ENCODE results near the gene BTBD16. TPM values are rescaled to one million over a fixed set of nuclear protein-coding genes. Genes with fewer than 3 reads are reported as not detected.

Gene BTBD16
- total and polyA plus RNA-seq, 2 of the 13 experiments (the other 11 are each of a cell fraction or from before 2014, with no cell fraction given), result 5.0 to 11.9 TPM

DNA sequence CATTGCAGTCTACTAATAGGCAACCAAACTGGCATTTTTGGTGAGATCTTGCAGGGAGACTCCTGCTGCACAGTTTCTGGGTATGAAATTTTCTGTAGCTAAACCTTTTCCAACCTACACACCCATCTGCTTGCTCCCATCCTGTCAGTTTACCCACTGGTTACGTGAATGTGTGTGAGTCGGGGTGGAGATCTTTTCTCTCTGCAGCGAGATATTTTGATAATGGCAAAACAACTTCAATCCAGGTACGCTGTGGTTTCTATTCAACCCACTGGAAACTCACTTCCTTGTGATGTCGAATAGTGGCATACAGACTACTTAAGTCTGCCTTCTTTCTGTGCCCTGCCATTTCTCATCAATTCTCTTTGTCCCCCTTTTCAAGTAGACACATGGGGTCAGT lies 107.9 kb downstream of the BTBD16 start (continued):
- no peak for TF ChIP-seq ZNF326 (CRISPR knock-in tag; IDR thresholded peaks at IDR 0.05; ENCODE audit: borderline replicate concordance)
- no peak for TF ChIP-seq ZMYM2 (CRISPR knock-in tag; IDR thresholded peaks at IDR 0.05)
- TF ChIP-seq, protein P1, sequence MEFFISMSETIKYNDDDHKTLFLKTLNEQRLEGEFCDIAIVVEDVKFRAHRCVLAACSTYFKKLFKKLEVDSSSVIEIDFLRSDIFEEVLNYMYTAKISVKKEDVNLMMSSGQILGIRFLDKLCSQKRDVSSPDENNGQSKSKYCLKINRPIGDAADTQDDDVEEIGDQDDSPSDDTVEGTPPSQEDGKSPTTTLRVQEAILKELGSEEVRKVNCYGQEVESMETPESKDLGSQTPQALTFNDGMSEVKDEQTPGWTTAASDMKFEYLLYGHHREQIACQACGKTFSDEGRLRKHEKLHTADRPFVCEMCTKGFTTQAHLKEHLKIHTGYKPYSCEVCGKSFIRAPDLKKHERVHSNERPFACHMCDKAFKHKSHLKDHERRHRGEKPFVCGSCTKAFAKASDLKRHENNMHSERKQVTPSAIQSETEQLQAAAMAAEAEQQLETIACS (CRISPR knock-in tag; IDR thresholded peaks at IDR 0.05), result no peak
- TF ChIP-seq, protein P2, sequence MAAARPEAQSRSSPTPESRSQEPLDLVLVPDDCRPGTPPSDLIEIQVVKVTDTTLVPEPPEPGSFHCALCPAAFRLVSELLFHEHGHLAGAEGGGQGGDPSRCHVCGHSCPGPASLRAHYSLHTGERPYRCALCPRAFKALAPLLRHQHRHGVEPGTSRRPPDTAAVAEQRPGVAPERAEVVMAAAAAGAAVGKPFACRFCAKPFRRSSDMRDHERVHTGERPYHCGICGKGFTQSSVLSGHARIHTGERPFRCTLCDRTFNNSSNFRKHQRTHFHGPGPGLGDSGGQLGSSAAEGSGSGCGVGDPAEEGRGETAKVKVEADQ (CRISPR knock-in tag; IDR thresholded peaks at IDR 0.05; ENCODE audit: borderline replicate concordance), result no peak
- TF ChIP-seq SP4 (CRISPR knock-in tag; IDR thresholded peaks at IDR 0.05), result no peak
- TF ChIP-seq MXI1 (IDR thresholded peaks at IDR 0.05; ENCODE audit: borderline replicate concordance, low read depth, low read length), result no peak
- TF ChIP-seq ZNF460 (CRISPR knock-in tag; IDR thresholded peaks at IDR 0.05; ENCODE audit: borderline replicate concordance), result no peak
- TF ChIP-seq HOXA3 (CRISPR knock-in tag; IDR thresholded peaks at IDR 0.05), result no peak
- no peak for TF ChIP-seq ZIK1 (CRISPR knock-in tag; IDR thresholded peaks at IDR 0.05; ENCODE audit: borderline replicate concordance, low read depth)
- no peak for TF ChIP-seq KMT2B (CRISPR knock-in tag; IDR thresholded peaks at IDR 0.05)

DNA sequence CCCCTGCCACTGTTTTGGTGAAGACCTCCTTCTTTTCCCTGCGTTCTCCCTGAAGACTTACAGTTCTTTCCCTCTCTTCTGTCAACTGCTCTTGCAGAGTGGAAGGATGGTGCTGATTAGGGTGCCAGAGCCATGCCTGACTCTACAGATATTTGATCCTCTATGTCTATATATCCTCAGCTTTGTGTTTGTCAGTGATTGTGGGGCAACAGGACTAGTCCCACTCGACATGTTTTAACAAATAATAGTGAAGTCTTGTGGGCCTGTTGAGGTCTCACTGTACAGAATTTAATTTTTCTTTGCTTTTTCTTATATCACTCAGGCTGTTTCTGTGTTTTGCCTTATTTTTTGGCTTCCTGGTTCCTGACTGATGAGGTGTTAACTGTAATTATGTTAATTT lies 108.4 kb downstream of the BTBD16 start:
- no TSS peak for BruUV-seq (replicated peaks)
- peaks cover 1 to 8% of the 10 kb centered on the region in 2 experiments; a peak in 3 of 5 replicates for H3K36me3 ChIP-seq (replicated peaks in 1 of 2; ENCODE audit: control insufficient read depth in 1 of 2, insufficient read depth in 2 of 2, low read length in 2 of 2)
- ChIA-PET CTCF (ENCODE audit: low intra/inter-chr PET ratio, low total read pairs) (no interaction called here), POLR2A (no interaction called here)
- H3K4me3 ChIP-seq (replicated peaks in 1 of 3; ENCODE audit: insufficient read depth in 1 of 3, low read depth in 2 of 3, low read length in 3 of 3), result no peak overlapping the region
- 0 out of 2 replicates have a peak, but pooled peaks cover 11% of the 10 kb centered on the region for H4K20me1 ChIP-seq (ENCODE audit: insufficient read depth, low read length)
- ATAC-seq (no peak), DNase-seq (ENCODE audit: low spot score) (no peak), FAIRE-seq (no peak)
- no peak overlapping the region for H3K9ac ChIP-seq (ENCODE audit: insufficient read depth, low read depth, low read length)
- H3K4me1 ChIP-seq (ENCODE audit: insufficient read depth, low read length), result peaks cover 59% of the 10 kb centered on the region
- WGBS (ENCODE audit: low lambda C conversion rate), result 98% methylated on average over 2 of the region's 2 CpGs
- no peak overlapping the region for H2AFZ ChIP-seq (ENCODE audit: low read length)
- intact Hi-C loops (cut with micrococcal nuclease; ENCODE audit: unreplicated experiment) (no loop called here), in situ Hi-C loops (cut with HindIII; ENCODE audit: extremely low pct_ligation_motif_present, low pct_unique_long_range_greater_than_20kb) (no loop called here)
- H3K27me3 ChIP-seq (ENCODE audit: control insufficient read depth in 1 of 2, insufficient read depth in 2 of 2, low read length in 2 of 2), result no peaks in the 10 kb centered on the region
- peaks cover 93% of the 10 kb centered on the region for H3K79me2 ChIP-seq (ENCODE audit: insufficient read depth, low read length)
- no peaks in the 10 kb centered on the region for H3K9me3 ChIP-seq (ENCODE audit: low read length)
- no peak overlapping the region for H3K27ac ChIP-seq (ENCODE audit: extremely low read length, insufficient read depth, low read length)
- 0 out of 2 replicates have a peak overlapping the region, but pooled peaks have one; percentile 6 for H3K4me2 ChIP-seq (ENCODE audit: low read depth, low read length)
- TF ChIP-seq ZNF761 (CRISPR knock-in tag; conservative IDR thresholded peaks at IDR 0.05) (0 out of 2 replicates have a peak, but pooled peaks have one; percentile 71), HOXA5 (CRISPR knock-in tag; IDR thresholded peaks at IDR 0.05) (no peak)

Data from HepG2 (cell line).